ENCODE data around the gene RAB4A.

- TF ChIP-seq POLR2AphosphoS5 (IDR thresholded peaks at IDR 0.05) (no peak), CTCF (IDR thresholded peaks at IDR 0.05) (no peak)
These were observed 47.4 kb upstream of the RAB4A start for GRCh38 chr1:229223498-229223897.
